Fibroblast of lung (primary cell): Measurements from ENCODE around the gene CSNK1E.

Experiments used
- CTCF ChIP-seq, 2 donors: IDR thresholded peaks in 1 of 2; conservative IDR thresholded peaks in 1 of 2; 1 replicate in 1 of 2; 2 replicates in 1 of 2; pipeline ENCODE4 v1.5.1; 2011 to 2012; ENCODE audit warnings: low read length in 2 of 2, control low read depth in 1 of 2, inconsistent platforms in 1 of 2, low read depth in 1 of 2, mild to moderate bottlenecking in 1 of 2
- EZH2 ChIP-seq: IDR thresholded peaks from 2 replicates; pipeline ENCODE4 v1.5.1; 2012; ENCODE audit warnings: low read length, control low read depth, mild to moderate bottlenecking; ENCODE audit errors: missing control alignments

GRCh38 chr22:38336699-38337098, 19.5 kb upstream of the CSNK1E start:
- TF ChIP-seq CTCF (conservative IDR thresholded peaks at IDR 0.05 in 1 of 2, IDR thresholded peaks at IDR 0.05 in 1 of 2; ENCODE audit: low read depth in 1 of 2, low read length in 2 of 2) (no peak), EZH2 (no peak)
